OCI-LY1 (cell line): ENCODE results near the gene CEL.

Experiments used
- CTCF ChIP-seq: fragments of 200-600 bp; sonication (generic), shearing (Covaris generic); IDR thresholded peaks from 2 replicates; pipeline ENCODE4 v1.5.1; 2017; ENCODE audit warnings: mild to moderate bottlenecking, antibody characterized with exemption, low read length, moderate library complexity, mixed read lengths
- EZH2 ChIP-seq: fragments of 200-600 bp; sonication (generic), shearing (Covaris generic); IDR thresholded peaks from 2 replicates; pipeline ENCODE4 v1.8.0; 2017; ENCODE audit warnings: borderline replicate concordance, mixed run types, mild to moderate bottlenecking, antibody characterized with exemption, low read length, moderate library complexity, mixed read lengths

GRCh38 chr9:133050781-133051180 lies 11.0 kb upstream of the CEL start:
- TF ChIP-seq CTCF, result no peak
- TF ChIP-seq EZH2, result no peak
